GM21526 (cell line): Measurements from ENCODE around the gene TBCE.
"Not testable (repeated sequence)": the region's sequence is repeated elsewhere in the genome, so short reads cannot be mapped to it uniquely, and the experiment has no call there.

Source experiments
- ATAC-seq: cut with Tn5 transposase; IDR thresholded peaks from one replicate; pipeline ENCODE4 v1.9.1; 2021; ENCODE audit warnings: moderate library complexity; ENCODE audit not compliant: unreplicated experiment, low FRiP score

The TBCE gene

DNA sequence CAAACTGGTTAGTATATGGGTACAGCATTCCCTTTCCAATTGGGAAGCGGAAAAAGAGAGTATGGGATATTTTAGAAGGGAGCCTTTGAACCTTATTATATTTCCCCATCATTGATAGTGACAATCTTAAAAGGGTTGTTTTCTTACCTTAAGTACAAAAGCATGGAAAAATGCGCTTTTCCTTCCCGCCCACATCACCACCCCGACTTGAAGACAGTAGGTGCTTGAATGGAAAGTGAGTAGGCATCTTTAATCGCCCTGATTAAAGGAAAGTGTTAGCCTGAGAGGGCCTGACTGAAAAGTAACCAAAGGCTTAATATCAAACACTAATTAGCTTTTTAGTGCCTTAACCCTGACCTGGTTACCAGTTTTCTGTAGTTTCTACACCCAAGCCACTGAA lies 23.5 kb upstream of the TBCE start:
- no peak for ATAC-seq

DNA sequence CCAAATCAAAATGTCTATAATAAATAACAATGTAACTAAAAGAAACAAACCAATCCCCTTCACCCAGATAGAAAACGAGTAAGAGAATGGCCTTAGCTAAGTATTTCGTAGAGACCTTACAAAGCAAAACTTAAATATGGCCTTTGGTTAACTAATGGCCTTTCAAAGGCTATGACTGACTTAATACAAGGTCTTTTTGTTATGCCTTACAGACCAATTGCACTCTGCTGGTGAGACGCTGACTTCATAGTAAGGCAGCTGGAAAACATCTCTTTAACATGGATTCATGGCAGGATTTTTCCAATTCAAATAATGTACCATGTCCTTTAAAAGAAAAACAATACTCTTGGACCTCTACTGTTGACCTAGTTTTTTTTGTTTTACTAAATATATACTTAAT lies 15.8 kb upstream of the TBCE start:
- ATAC-seq = no peak

DNA sequence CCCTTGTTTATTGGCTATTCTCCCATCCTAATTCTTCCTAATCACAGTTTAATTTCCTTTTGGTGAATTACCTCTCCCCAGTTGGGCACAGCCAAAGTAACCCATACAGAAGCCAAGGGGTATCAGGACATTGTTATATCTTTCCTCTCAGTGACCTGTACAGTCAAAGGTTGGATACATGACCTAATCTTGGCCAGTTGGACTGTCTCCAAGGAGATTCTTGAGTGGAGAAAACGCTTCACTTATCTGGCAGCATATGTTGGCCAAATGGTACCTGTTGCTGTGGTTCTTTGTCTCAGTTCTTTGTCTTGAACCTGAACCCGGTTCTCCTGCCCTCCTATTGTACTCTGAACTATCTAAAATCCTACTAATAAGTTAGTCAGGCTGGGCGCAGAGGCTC lies 15.3 kb upstream of the TBCE start:
- ATAC-seq = no peak

DNA sequence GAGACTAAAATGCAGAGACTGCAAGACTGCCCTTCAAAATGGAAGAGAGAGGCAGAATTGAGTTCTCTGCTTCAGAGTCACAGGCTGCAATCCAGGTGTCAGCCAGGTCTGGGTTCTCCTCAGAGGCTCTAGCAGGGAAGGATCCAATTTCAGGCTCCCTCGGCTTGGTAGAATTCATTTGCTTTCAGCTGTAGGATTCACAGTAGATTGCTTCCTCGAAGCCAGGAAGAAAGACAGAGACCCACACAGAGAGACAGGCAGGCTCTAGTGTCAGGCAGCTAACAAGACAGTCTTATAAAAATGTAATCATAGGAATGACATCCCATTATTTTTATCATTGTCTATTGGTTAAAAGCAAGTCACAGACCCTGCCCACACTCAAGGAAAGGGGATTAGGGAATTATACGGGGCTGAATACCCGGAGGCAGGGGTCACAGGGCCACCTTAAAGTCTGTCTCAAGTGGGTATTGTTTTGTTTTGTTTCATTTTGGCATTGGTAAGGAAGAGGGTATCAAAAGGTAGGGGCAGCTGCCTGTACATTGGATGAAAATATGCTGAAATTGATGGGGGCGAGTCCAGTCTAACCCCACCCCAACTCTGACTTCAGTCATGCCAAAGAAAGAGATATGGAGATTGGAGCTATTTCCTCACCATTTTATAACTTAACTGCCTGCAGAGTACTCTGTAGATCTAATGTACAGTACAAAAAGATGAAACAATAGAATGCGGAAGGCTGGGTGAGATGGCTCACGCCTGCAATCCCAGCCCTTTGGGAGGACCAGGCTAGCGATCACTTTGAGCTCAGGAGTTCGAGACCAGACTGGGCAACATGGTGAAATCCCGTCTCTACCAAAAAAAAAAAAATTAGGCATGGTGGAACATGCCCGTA lies 9.5 kb upstream of the TBCE start:
- ATAC-seq = no peak

DNA sequence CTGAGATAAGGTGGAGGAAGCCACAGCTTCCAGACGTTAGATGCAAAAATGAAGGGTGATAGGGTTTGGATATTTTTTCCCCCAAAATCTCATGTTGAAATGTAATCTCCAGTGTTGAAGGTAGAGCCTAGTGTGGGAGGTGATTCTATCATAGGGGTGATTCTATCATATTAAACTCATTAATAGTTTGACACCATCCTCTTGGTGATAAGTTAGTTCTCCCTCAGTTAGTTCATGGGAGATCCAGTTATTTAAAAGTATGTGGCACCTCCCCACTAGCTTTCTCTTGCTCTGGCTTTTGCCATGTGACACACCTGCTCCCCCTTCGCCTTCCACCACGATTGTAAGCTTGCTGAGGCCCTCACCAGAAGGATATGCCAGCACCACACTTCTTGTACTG lies 8.3 kb upstream of the TBCE start:
- no peak for ATAC-seq

DNA sequence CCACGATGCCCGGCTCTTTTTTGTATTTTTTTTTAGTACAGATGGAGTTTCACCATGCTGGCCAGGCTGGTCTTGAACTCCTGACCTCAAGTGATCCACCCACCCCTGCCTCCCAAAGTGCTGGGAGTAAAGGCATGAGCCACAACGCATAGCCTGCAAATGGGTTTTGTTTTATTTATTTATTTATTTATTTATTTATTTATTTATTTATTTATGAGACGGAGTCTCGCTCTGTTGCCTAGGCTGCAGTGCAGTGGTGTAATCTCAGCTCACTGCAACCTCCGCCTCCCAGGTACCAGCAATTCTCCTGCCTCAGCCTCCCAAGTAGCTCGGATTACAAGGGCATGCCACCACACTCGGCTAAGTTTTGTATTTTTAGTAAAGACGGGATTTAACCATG lies 3.0 kb upstream of the TBCE start:
- not testable (repeated sequence) for ATAC-seq

DNA sequence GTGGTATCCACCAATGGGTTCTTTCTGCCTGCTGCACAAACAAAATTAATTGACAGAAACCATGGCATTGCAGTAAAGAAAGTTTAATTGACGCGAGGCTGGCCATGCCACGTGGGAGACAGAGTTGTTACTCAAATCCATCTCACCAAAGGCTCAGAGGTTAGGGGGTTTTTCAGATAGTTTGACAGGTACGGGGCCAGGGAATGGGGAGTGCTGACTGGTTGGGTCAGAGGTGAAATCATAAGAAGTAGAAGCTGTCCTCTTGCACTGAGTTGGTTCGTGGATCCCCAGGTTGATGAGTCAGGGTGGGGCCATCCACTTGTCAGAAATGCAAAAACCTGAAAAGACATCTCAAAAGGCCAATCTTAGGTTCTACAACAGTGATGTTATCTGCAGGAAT lies 941 bp upstream of the TBCE start:
- ATAC-seq = no peak

DNA sequence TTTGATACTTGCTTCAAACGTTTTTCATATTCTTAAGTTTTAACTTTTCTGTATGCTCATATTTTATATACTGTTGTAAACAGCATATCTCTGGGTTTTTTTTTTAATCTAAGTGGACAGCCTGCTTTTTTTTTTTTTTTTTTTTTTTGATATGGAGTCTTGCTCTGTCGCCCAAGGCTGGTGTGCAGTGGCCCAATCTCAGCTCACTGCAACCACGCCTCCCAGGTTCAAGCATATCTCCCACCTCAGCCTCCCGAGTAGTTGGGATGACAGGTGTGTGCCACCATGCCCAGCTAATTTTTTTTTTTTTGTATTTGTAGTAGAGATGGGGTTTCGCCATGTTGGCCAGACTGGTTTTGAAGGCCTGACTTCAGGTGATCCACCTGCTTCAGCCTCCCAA lies 1.2 kb downstream of the TBCE start:
- no peak for ATAC-seq

DNA sequence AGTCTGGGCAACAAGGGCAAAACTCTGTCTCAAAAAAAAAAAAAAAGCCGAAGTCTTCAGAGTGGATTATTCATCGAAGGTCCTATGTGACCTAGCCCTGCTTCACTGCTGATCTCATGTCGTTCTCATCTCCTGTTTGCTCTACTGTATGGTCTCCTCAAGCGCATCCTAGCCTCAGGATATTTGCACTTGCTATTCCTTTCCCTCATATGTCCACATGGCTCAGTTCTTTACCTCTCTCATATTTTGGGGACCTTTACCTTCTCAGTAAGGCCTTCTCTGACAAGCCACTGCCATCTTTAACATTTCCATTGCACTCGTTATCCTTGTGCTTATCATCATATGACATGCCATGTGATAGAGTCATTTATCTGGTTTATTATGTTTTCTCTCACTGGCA lies 2.6 kb downstream of the TBCE start:
- no peak for ATAC-seq

DNA sequence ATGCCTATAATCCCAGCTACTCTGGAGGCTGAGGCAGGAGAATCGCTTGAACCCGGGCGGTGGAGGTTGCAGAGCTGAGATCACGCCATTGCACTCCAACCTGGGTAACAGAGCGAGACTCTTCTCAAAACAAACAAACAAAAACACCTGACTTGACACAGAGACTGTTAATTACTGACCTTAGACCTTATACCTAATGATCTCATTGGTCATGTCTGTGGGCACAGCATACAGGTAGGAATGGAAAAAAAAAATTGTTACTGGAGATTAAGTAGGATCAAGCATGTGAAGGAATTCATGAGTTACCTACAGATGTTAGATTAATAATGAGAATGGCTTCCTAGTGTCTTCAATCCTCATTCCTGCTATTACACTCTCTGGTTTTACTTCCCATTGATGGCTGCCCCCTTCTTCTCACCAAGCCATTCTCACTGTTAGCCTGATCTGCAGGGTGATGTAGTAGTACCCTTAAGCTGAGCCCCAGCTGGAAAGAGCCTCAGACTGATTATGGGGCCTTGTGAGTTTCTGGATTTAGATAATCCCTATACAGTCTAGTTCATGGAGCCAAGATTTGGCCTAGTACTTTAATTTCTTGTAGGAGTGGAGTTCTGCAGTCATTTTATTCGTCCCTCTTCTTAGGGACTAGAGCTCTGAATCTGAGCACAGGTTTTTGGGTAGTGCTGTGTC lies 8.8 kb downstream of the TBCE start:
- no peak for ATAC-seq

DNA sequence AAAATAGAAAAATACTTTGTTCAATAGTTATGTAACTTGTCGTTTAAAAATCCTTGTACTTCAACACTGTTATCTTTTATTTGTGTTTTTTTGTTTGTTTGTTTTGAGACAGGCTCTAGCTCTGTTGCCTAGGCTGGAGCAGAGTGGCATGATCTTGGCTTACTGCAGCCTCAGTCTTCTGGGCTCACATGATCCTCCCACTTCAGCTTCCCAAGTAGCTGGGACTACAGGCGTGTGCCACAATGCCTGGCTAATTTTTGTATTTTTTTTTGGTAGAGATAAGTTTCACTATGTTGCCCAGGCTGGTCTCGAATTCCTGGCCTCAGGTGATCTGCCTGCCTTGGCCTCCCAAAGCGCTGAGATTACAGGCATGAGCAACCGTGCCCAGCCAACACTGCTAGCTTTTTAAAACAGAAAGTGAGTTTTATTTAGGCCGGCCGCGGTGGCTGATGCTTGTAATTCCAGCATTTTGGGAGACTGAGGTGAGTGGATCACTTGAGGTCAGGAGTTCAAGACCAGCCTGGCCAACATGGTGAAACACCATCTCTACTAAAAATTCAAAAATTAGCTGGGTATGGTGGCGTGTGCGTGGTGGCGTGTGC lies 11.0 kb downstream of the TBCE start:
- not testable (repeated sequence) for ATAC-seq

DNA sequence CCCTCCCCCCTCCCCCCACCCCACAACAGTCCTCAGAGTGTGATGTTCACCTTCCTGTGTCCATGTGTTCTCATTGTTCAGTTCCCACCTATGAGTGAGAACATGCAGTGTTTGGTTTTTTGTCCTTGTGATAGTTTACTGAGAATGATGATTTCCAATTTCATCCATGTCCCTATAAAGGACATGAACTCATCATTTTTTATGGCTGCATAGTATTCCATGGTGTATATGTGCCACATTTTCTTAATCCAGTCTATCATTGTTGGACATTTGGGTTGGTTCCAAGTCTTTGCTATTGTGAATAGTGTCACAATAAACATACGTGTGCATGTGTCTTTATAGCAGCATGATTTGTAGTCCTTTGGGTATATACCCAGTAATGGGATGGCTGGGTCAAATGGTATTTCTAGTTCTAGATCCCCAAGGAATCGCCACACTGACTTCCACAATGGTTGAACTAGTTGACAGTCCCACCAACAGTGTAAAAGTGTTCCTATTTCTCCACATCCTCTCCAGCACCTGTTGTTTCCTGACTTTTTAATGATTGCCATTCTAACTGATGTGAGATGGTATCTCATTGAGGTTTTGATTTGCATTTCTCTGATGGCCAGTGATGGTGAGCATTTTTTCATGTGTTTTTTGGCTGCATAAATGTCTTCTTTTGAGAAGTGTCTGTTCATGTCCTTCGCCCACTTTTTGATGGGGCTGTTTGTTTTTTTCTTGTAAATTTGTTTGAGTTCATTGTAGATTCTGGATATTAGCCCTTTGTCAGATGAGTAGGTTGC lies 14.9 kb downstream of the TBCE start:
- not testable (repeated sequence) for ATAC-seq

DNA sequence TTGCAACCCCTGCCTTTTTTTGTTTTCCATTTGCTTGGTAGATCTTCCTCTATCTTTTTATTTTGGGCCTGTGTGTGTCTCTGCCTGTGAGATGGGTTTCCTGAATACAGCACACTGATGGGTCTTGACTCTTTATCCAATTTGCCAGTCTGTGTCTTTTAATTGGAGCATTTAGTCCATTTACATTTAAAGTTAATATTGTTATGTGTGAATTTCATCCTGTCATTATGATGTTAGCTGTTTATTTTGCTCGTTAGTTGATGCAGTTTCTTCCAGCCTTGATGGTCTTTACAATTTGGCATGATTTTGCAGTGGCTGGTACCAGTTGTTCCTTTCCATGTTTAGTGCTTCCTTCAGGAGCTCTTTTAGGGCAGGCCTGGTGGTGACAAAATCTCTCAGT lies 18.4 kb downstream of the TBCE start:
- not testable (repeated sequence) for ATAC-seq

DNA sequence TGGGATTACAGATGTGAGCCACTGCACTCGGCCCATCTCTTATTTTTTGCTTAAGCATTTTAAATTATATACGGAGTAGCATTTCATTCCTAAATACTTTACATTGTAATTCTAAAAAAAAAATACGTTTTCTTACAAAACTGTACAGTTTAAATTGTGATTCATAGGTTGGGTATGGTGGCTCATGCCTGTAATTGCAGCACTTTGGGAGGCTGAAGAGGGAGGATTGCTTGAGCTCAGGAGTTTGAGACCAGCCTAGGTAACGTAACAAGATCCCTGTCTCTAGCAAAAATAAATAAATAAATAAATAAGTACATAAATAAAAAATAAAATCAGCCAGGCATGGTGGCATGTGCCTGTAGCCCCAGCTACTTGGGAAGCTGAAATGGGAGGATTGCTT lies 24.6 kb downstream of the TBCE start:
- no peak for ATAC-seq

DNA sequence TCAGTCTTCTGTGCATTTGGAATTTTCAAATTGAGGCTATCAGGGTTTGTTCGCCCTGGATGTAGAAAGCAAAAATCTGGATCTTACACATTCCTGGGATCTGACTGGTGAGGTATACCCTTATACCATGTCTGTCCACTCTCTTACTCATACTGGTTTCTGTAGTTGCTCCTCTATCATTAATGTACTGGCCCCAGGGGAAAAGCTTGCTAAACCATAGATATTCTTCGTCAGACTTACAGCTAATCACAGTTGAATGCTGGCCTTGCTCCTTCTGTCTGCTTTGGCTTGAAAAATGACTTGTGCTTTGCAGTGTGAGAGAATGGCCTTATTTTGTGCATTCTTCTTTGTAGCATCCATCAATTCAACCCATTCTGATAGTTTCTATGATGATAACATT lies 30.5 kb downstream of the TBCE start:
- no peak for ATAC-seq

DNA sequence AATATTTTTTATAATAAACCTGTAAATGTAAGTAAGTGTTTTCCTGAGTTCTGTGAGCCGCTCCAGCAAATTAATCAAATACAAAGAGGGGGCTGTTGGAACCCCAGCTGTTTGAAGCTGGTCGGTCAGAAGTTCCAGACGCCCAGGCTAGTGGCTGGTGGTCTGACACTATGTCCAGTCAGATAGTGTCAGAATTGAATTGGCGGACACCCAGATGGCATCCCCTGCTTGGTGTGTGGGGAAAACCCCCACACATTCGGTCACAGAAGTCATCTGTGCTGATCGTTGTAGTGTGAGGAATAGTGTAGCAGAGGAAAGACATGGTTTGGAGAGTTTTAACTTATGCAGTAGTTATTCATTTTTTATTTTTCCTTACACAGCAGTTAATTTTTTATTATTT lies 32.4 kb downstream of the TBCE start:
- no peak for ATAC-seq

DNA sequence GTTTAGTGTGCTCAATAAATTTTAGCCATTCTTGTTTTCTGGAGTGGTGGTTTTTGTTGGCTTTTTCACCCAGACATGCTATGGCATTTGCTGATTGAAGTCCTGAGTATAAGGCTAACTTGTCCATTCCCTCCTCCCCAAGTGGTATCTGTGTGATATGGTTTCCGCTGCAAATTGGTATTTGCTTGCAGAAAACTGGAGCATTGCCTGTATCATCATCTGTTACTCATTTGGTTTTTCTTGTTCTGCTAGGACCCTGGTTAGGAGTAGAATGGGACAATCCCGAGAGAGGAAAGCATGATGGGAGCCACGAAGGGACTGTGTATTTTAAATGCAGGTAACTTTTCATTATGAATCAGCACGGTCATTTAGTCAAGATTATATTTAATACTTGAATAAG lies 34.0 kb downstream of the TBCE start:
- no peak for ATAC-seq

DNA sequence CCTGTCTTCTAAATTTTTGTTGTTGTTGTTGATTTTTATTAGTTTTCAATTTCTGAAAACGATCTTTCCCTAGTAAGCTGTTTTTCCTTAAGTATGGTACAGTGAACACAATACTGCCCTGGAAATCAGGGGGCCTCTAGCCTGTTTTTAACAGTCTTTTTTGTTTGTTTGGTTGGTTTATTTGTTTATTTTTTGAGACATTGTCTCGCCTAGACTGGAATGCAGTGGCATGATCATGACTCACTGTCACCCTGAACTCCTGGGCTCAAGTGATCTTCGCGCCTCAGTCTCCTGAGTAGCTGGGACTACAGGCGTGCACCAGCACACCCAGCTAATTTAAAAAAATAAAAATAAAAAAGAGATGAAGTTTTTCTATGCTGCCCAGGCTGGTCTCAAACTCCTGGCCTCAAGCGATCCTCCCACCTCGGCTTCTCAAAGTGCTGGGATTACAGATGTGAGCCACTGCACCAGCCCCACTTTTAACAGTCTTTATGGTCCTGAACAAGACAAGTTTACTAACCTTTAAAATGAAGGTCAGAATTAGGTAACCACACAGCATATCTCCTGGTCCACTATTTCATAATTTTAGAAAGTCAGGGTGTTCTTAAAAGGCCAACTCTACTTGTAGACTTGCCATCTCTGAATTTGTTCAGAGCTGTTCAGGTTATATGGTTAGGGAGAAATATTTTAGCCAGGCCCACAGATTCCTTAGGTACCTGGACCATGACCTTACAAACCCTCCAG lies 35.4 kb downstream of the TBCE start:
- ATAC-seq = no peak

DNA sequence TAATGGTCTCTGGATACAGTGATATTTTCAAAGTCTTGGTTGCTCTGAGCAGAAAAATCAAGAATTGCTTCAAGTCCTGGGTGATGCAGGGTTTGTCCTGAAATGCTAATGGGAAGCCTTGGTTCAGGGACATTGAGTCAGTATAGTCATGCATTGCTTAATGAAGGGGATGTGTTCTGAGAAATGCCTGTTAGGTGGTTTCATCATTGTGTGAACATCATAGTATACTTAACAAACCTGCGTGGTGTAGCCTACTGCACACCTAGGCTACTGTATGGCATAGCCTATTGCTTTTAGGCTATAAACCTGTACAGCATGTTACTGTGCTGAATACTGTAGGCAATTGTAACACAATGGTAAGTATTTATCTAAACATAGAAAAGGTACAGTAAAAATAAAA lies 36.4 kb downstream of the TBCE start:
- ATAC-seq = no peak

DNA sequence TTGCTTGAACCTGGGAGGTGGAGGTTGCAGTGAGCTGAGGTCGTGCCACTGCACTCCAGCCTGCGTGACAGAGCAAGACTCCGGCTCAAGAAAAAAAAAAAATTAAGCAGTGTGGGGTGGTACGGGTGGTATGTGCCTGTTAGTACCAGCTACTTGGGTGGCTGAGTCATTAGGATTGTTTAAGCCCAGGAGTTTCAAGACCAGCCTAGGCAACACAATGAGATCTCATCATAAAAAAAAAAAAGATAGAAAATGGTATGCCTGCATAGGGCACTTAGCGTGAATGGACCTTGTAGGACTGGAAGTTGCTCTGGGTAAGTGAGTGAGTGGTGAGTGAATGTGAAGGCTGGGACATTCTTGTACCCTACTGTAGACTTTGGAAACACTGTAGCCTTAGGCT lies 37.0 kb downstream of the TBCE start:
- ATAC-seq = no peak
